Activated CD8-positive, alpha-beta memory T cell treated with anti-CD3 and anti-CD28 coated beads, Interleukin-2, amount 50 U/mL, for 1 hour (primary cell): Measurements from ENCODE around the gene BSPH1.
"Not testable (repeated sequence)": the region's sequence is repeated elsewhere in the genome, so short reads cannot be mapped to it uniquely, and the experiment has no call there.

Experiments
- DNase-seq: peaks from one replicate; pipeline ENCODE4 v3.0.0-alpha.2; 2020; ENCODE audit errors: extremely low read depth

BSPH1 gene

GRCh38 chr19:47920107-47920506 is 71.9 kb downstream of the BSPH1 start:
- DNase-seq: not testable (repeated sequence)
